Adrenal gland (tissue), 5 donors: ENCODE data around the gene SLC41A2.

Source experiments
- CTCF ChIP-seq, 6 experiments: fragments of 450-650 bp in 4 of 6; fragments of 200-600 bp in 2 of 6; sonication (generic) in 1 of 6; IDR thresholded peaks; 1 replicate in 5 of 6; 2 replicates in 1 of 6; pipeline versions ENCODE4 v1.5.1 to v1.8.0; 2016 to 2021; ENCODE audit warnings: antibody characterized with exemption in 6 of 6, mild to moderate bottlenecking in 2 of 6, moderate library complexity in 1 of 6
- POLR2A ChIP-seq, 2 donors: fragments of 450-650 bp; IDR thresholded peaks; one replicate each; pipeline ENCODE4 v1.6.1; 2017; ENCODE audit warnings: antibody characterized with exemption in 2 of 2, mild to moderate bottlenecking in 2 of 2, moderate library complexity in 1 of 2
- donor health status: DM: no; HTN: no; CAD: no.

- TF ChIP-seq POLR2A (IDR thresholded peaks at IDR 0.05), result no peak
- TF ChIP-seq CTCF (IDR thresholded peaks at IDR 0.05), result no peak
These were observed 18.6 kb upstream of the SLC41A2 start for GRCh38 chr12:104976703-104977102.
